Measurements from ENCODE around the gene AFP.

GRCh38 chr4:73421708-73422457, 14.1 kb upstream of the AFP start:
- TF ChIP-seq CTCF (IDR thresholded peaks at IDR 0.05): no peak
- TF ChIP-seq POLR2A (IDR thresholded peaks at IDR 0.05): no peak
